Fibroblast of lung (primary cell): ENCODE data around the gene AKR1A1. TPM values are rescaled to one million over a fixed set of nuclear protein-coding genes. Genes with fewer than 3 reads are reported as not detected.

Source experiments
- DNase-seq, 2 donors: peaks; one replicate each; pipeline versions ENCODE4 v3.0.0 to v3.0.0-alpha.2; 2010; ENCODE audit warnings: low read depth in 2 of 2
- H2AFZ ChIP-seq: 2 replicates; pipeline ENCODE4 v1.5.1; 2012; ENCODE audit warnings: low read length, control low read depth, inconsistent platforms
- H3K27ac ChIP-seq: 2 replicates; pipeline ENCODE4 v1.5.1; 2011; ENCODE audit warnings: low read length, control low read depth; ENCODE audit not compliant: insufficient read depth
- H3K27me3 ChIP-seq: 2 replicates; pipeline ENCODE4 v1.5.1; 2011; ENCODE audit warnings: mild to moderate bottlenecking, low read length; ENCODE audit not compliant: control insufficient read depth, insufficient read depth
- H3K36me3 ChIP-seq: 2 replicates; pipeline ENCODE4 v1.5.1; 2011; ENCODE audit warnings: low read length; ENCODE audit not compliant: control insufficient read depth, insufficient read depth
- H3K4me1 ChIP-seq: 2 replicates; pipeline ENCODE4 v1.5.1; 2011; ENCODE audit warnings: low read length; ENCODE audit not compliant: control insufficient read depth, insufficient read depth; ENCODE audit errors: extremely low read depth
- H3K4me2 ChIP-seq: 2 replicates; pipeline ENCODE4 v1.5.1; 2011; ENCODE audit warnings: low read length, control low read depth; ENCODE audit not compliant: insufficient read depth; ENCODE audit errors: extremely low read depth
- H3K4me3 ChIP-seq, 4 experiments: fragments of 200-600 bp in 1 of 4; sonication (generic) in 1 of 4; replicated peaks in 1 of 4; 2 replicates each; pipeline ENCODE4 v1.5.1; 2011 to 2016; ENCODE audit warnings: low read length in 4 of 4, low read depth in 3 of 4, mild to moderate bottlenecking in 3 of 4, control low read depth in 2 of 4, inconsistent platforms in 1 of 4, mixed read lengths in 1 of 4; ENCODE audit not compliant: insufficient read depth in 1 of 4; ENCODE audit errors: control extremely low read depth in 1 of 4
- H3K79me2 ChIP-seq: 2 replicates; pipeline ENCODE4 v1.5.1; 2012; ENCODE audit warnings: mild to moderate bottlenecking, low read length, inconsistent platforms; ENCODE audit not compliant: control insufficient read depth, insufficient read depth
- H3K9ac ChIP-seq: 2 replicates; pipeline ENCODE4 v1.5.1; 2011; ENCODE audit warnings: mild to moderate bottlenecking, low read length, control low read depth; ENCODE audit not compliant: insufficient read depth
- H3K9me3 ChIP-seq: 2 replicates; pipeline ENCODE4 v1.5.1; 2012; ENCODE audit warnings: low read depth, low read length; ENCODE audit not compliant: control insufficient read depth, insufficient read depth
- H4K20me1 ChIP-seq: 2 replicates; pipeline ENCODE4 v1.5.1; 2011; ENCODE audit warnings: low read length; ENCODE audit not compliant: control insufficient read depth, insufficient read depth; ENCODE audit errors: extremely low read depth
- CTCF ChIP-seq, 2 donors: IDR thresholded peaks in 1 of 2; conservative IDR thresholded peaks in 1 of 2; 1 replicate in 1 of 2; 2 replicates in 1 of 2; pipeline ENCODE4 v1.5.1; 2011 to 2012; ENCODE audit warnings: low read length in 2 of 2, control low read depth in 1 of 2, inconsistent platforms in 1 of 2, low read depth in 1 of 2, mild to moderate bottlenecking in 1 of 2
- EZH2 ChIP-seq: IDR thresholded peaks from 2 replicates; pipeline ENCODE4 v1.5.1; 2012; ENCODE audit warnings: low read length, control low read depth, mild to moderate bottlenecking; ENCODE audit errors: missing control alignments
- polyA plus RNA-seq, 2 donors: library from polyadenylated mRNA; depleted of rRNA in 1 of 2; stranded (reverse) in 1 of 2; unstranded in 1 of 2; fragments of >200 nt; gene quantifications; 2 replicates each; pipeline ENCODE4 v1.2.1, GENCODE V29; 2011 to 2012; ENCODE audit warnings: missing spikeins in 1 of 2
- total RNA-seq: library from RNA; depleted of rRNA; stranded (reverse); fragments of >200 nt; gene quantifications from 2 replicates; pipeline ENCODE4 v1.2.1, GENCODE V29; 2014

AKR1A1 gene
- total and polyA plus RNA-seq, 2 donors (not counting 1 experiment from before 2014, with no cell fraction given), result 110 TPM

DNA sequence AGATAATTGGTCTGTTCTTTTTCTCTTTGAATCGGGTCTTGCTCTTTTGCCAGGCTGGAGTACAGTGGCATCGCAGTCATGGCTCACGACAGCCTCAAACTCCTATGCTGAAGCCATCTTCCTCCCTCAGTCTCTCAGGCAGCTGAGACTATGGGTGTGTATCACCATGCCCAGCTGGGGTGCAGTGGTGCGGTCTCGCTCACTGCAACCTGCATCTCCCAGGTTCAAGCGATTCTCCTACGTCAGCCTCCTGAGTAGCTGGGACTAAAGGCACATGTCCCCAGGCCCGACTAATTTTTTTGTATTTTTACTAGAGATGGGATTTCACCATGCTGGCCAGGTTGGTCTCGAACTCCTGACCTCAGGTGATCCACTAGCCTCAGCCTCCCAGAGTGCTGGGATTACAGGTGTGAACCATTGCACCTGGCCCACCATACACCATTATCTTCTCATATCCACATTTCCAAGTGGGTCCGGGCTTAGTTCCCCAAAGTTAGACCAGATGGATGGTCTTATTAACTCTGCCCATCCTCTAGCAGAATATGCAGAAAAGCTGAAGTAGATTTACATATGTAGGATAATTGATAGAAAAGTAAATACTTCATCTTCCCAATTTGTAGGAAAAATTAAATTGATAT lies 60.1 kb downstream of the AKR1A1 start:
- H3K9me3 ChIP-seq, result no peaks in the 10 kb centered on the region
- DNase-seq, result no peak
- no peak overlapping the region for H3K27ac ChIP-seq
- H4K20me1 ChIP-seq, result no peaks in the 10 kb centered on the region
- H3K36me3 ChIP-seq, result peaks cover 8% of the 10 kb centered on the region
- H3K27me3 ChIP-seq, result no peaks in the 10 kb centered on the region
- H3K4me3 ChIP-seq, result no peak overlapping the region
- H2AFZ ChIP-seq, result no peak overlapping the region
- H3K79me2 ChIP-seq, result no peaks in the 10 kb centered on the region
- no peak overlapping the region for H3K4me2 ChIP-seq
- no peak overlapping the region for H3K9ac ChIP-seq
- H3K4me1 ChIP-seq, result no peaks in the 10 kb centered on the region
- TF ChIP-seq CTCF (conservative IDR thresholded peaks at IDR 0.05 in 1 of 2, IDR thresholded peaks at IDR 0.05 in 1 of 2; ENCODE audit: low read depth in 1 of 2, low read length in 2 of 2), result no peak
- no peak for TF ChIP-seq EZH2

DNA sequence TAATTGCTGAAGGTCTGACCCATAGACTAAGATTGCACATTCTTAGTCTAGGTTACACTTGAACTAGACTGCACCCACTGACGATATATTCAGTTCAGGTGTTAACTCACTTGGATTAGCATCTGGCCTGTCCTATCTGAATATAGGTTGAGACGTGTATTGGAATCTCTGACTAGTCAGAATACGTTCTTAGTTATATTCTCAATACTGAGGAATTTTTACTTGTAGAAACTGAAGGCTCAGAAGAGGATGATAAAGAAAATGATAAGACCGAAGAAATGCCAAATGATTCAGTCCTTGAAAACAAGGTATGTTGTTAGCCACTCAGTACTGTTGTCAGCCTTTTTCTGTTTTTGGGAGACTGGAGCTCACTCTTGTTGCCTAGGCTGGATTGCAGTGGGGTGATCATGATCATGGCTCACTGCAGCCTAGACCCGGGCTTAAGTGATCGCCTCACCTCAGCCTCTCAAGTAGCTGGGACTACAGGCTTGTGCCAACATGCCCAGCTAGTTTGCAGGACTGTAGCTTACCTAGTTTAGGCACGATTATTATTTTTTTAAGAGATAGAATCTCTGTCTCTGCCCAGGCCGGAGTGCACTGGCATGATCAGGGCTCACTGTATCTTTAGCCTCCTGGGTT lies 62.4 kb downstream of the AKR1A1 start:
- no peaks in the 10 kb centered on the region for H3K79me2 ChIP-seq
- H3K9ac ChIP-seq, result no peak overlapping the region
- H3K36me3 ChIP-seq, result peaks cover 12% of the 10 kb centered on the region
- no peaks in the 10 kb centered on the region for H4K20me1 ChIP-seq
- no peak overlapping the region for H3K27ac ChIP-seq
- no peaks in the 10 kb centered on the region for H3K4me1 ChIP-seq
- H3K4me2 ChIP-seq, result no peak overlapping the region
- no peaks in the 10 kb centered on the region for H3K27me3 ChIP-seq
- no peak overlapping the region for H3K4me3 ChIP-seq
- DNase-seq, result no peak
- H2AFZ ChIP-seq, result no peak overlapping the region
- no peaks in the 10 kb centered on the region for H3K9me3 ChIP-seq
- TF ChIP-seq CTCF (conservative IDR thresholded peaks at IDR 0.05 in 1 of 2, IDR thresholded peaks at IDR 0.05 in 1 of 2; ENCODE audit: low read depth in 1 of 2, low read length in 2 of 2), result no peak
- TF ChIP-seq EZH2, result no peak

DNA sequence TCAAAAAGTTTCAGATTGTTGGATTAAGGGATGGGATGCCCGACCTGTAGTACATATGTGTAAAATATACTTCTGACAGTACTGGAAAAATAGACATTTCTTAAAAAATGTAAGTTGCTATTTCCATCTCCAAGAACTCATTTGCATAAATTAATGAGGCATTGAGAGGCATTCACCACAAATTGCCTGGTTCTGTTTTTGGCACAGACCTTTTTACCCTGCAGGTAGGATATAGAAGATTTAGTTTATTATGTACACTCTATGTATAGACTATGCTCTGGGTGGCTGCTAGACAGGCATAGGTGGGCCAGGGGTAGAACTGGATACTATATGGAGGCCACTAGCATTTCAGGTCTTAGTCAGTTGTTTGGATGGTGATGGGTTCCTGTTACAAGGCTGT lies 65.3 kb downstream of the AKR1A1 start:
- no peaks in the 10 kb centered on the region for H3K9me3 ChIP-seq
- no peak overlapping the region for H3K4me3 ChIP-seq
- H3K4me1 ChIP-seq, result no peaks in the 10 kb centered on the region
- no peak for TF ChIP-seq CTCF (conservative IDR thresholded peaks at IDR 0.05 in 1 of 2, IDR thresholded peaks at IDR 0.05 in 1 of 2; ENCODE audit: low read depth in 1 of 2, low read length in 2 of 2)
- no peak for TF ChIP-seq EZH2
- DNase-seq, result no peak
- H3K4me2 ChIP-seq, result no peak overlapping the region
- no peaks in the 10 kb centered on the region for H3K79me2 ChIP-seq
- H3K9ac ChIP-seq, result no peak overlapping the region
- H3K27me3 ChIP-seq, result no peaks in the 10 kb centered on the region
- H3K27ac ChIP-seq, result no peak overlapping the region
- no peaks in the 10 kb centered on the region for H4K20me1 ChIP-seq
- no peak overlapping the region for H2AFZ ChIP-seq
- peaks cover 8% of the 10 kb centered on the region for H3K36me3 ChIP-seq
